ENCODE data around the gene COL15A1. TPM values are rescaled to one million over a fixed set of nuclear protein-coding genes. Genes with fewer than 3 reads are reported as not detected.

COL15A1 gene
- total and polyA plus RNA-seq, 2 donors (not counting 1 experiment from before 2014, with no cell fraction given), result not detected

DNA sequence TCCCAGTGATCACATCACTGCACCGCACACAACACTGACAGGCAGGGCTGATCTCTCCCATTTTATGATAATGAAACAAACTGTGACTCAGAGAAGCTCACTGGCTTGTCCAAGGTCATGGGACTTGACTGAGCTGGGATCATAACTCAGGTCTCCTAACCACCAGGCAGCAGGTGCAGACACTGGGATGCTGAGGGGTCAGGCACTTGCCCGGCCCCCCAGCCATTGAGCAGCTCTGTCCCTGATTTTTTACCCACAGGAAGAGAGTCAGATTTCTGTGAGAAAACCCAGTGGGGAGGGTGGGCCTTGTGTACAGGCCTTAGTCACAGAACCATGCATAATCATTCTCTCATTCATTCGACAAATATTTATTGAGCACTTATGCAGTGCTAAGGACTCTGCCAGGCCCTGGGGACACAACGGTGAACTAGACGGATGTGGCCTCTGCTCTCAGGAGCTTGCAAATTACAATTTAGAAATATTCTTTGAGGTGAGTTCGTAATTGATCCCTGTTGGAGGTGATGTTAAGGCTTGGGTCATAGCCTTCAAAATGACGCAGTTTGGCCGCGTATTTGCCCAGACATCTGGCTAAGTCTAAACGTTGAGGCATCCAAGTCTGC lies 106.7 kb downstream of the COL15A1 start:
- H3K4me3 ChIP-seq (ENCODE audit: control extremely low read depth in 1 of 5, extremely low read depth in 1 of 5, insufficient read depth in 1 of 5, low read depth in 2 of 5, low read length in 4 of 5), result no peak overlapping the region
- H3K4me1 ChIP-seq (ENCODE audit: control insufficient read depth in 2 of 2, insufficient read depth in 2 of 2, low read length in 2 of 2), result peaks cover 16 to 18% of the 10 kb centered on the region in 2 donors
- H3K4me3 Mint-ChIP-seq, result no peak overlapping the region
- intact Hi-C loops (cut with micrococcal nuclease), result no loop called here
- ATAC-seq (ENCODE audit: low read depth) (no peak), DNase-seq (no peak)
- no peak overlapping the region for H3K27ac ChIP-seq (ENCODE audit: low read length in 2 of 2)
- H3K9me3 Mint-ChIP-seq (ENCODE audit: insufficient read depth), result no peaks in the 10 kb centered on the region
- no peaks in the 10 kb centered on the region for H3K36me3 ChIP-seq (replicated peaks in 1 of 2; ENCODE audit: control extremely low read depth in 1 of 2, control insufficient read depth in 1 of 2, extremely low read depth in 1 of 2, insufficient read depth in 2 of 2, low read length in 1 of 2)
- no peaks in the 10 kb centered on the region for H3K9me3 ChIP-seq (ENCODE audit: control extremely low read depth in 1 of 3, control insufficient read depth in 2 of 3, insufficient read depth in 1 of 3, low read length in 2 of 3)
- TF ChIP-seq, protein P1, sequence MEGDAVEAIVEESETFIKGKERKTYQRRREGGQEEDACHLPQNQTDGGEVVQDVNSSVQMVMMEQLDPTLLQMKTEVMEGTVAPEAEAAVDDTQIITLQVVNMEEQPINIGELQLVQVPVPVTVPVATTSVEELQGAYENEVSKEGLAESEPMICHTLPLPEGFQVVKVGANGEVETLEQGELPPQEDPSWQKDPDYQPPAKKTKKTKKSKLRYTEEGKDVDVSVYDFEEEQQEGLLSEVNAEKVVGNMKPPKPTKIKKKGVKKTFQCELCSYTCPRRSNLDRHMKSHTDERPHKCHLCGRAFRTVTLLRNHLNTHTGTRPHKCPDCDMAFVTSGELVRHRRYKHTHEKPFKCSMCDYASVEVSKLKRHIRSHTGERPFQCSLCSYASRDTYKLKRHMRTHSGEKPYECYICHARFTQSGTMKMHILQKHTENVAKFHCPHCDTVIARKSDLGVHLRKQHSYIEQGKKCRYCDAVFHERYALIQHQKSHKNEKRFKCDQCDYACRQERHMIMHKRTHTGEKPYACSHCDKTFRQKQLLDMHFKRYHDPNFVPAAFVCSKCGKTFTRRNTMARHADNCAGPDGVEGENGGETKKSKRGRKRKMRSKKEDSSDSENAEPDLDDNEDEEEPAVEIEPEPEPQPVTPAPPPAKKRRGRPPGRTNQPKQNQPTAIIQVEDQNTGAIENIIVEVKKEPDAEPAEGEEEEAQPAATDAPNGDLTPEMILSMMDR (IDR thresholded peaks at IDR 0.05), result no peak
- no peak overlapping the region for H3K4me2 ChIP-seq (replicated peaks; ENCODE audit: low read depth, low read length, poor library complexity, severe bottlenecking)
- 94% methylated on average over 8 of the region's 10 CpGs for WGBS (ENCODE audit: insufficient coverage)
- no peak overlapping the region for H2AFZ ChIP-seq (ENCODE audit: insufficient read depth, low read depth, low read length, poor library complexity, severe bottlenecking)
- H3K9ac ChIP-seq (ENCODE audit: low read length), result no peak overlapping the region
- H3K4me1 Mint-ChIP-seq, result peaks cover 18% of the 10 kb centered on the region
- H4K20me1 ChIP-seq (ENCODE audit: control insufficient read depth, insufficient read depth, low read length, poor library complexity, severe bottlenecking), result no peaks in the 10 kb centered on the region
- H3K27me3 Mint-ChIP-seq, result no peaks in the 10 kb centered on the region
- no peak overlapping the region for H3K27ac Mint-ChIP-seq
- ChIA-PET POLR2A (no interaction called here), CTCF (interaction anchor here (0.5 to 1.0 kb wide), 3 partner anchors 12 to 1073 kb away, joined by 3 to 4 read pairs (median 3); no protein-coding TSS in a partner anchor)
- no peaks in the 10 kb centered on the region for H3K27me3 ChIP-seq (replicated peaks in 1 of 4; ENCODE audit: control extremely low read depth in 1 of 4, control insufficient read depth in 3 of 4, insufficient read depth in 4 of 4, low read length in 3 of 4)
- no peaks in the 10 kb centered on the region for H3K79me2 ChIP-seq (ENCODE audit: control insufficient read depth, insufficient read depth, low read length)

- H3K4me1 Mint-ChIP-seq, result peaks cover 23% of the 10 kb centered on the region
- Histone ChIP-seq H3K27me3 (replicated peaks in 1 of 4; ENCODE audit: control extremely low read depth in 1 of 4, control insufficient read depth in 3 of 4, insufficient read depth in 4 of 4, low read length in 3 of 4) (no peaks in the 10 kb centered on the region), H3K36me3 (replicated peaks in 1 of 2; ENCODE audit: control extremely low read depth in 1 of 2, control insufficient read depth in 1 of 2, extremely low read depth in 1 of 2, insufficient read depth in 2 of 2, low read length in 1 of 2) (no peaks in the 10 kb centered on the region), H3K9me3 (ENCODE audit: control extremely low read depth in 1 of 3, control insufficient read depth in 2 of 3, insufficient read depth in 1 of 3, low read length in 2 of 3) (no peaks in the 10 kb centered on the region), H4K20me1 (ENCODE audit: control insufficient read depth, insufficient read depth, low read length, poor library complexity, severe bottlenecking) (no peaks in the 10 kb centered on the region), H3K4me3 (ENCODE audit: control extremely low read depth in 1 of 5, extremely low read depth in 1 of 5, insufficient read depth in 1 of 5, low read depth in 2 of 5, low read length in 4 of 5) (no peak overlapping the region), H2AFZ (ENCODE audit: insufficient read depth, low read depth, low read length, poor library complexity, severe bottlenecking) (no peak overlapping the region), H3K4me2 (replicated peaks; ENCODE audit: low read depth, low read length, poor library complexity, severe bottlenecking) (no peak overlapping the region), H3K9ac (ENCODE audit: low read length) (no peak overlapping the region), H3K27ac (ENCODE audit: low read length in 2 of 2) (no peak overlapping the region), H3K4me1 (ENCODE audit: control insufficient read depth in 2 of 2, insufficient read depth in 2 of 2, low read length in 2 of 2) (peaks cover 16 to 22% of the 10 kb centered on the region in 2 donors), H3K79me2 (ENCODE audit: control insufficient read depth, insufficient read depth, low read length) (no peaks in the 10 kb centered on the region)
- no peak for DNase-seq
- WGBS (ENCODE audit: insufficient coverage), result 96% methylated on average over 3 of the region's 4 CpGs
- ChIA-PET CTCF (interaction anchor here (1.0 kb wide), 1 partner anchor 90 kb away, joined by 4 read pairs; no protein-coding TSS in a partner anchor), POLR2A (no interaction called here)
- no peaks in the 10 kb centered on the region for H3K27me3 Mint-ChIP-seq
- no peak overlapping the region for H3K27ac Mint-ChIP-seq
- H3K4me3 Mint-ChIP-seq, result no peak overlapping the region
- TF ChIP-seq, protein P1 (IDR thresholded peaks at IDR 0.05), result no peak
- no peak for TF ChIP-seq EZH2 (IDR thresholded peaks at IDR 0.05; ENCODE audit: borderline replicate concordance, insufficient read depth, low read depth, low read length, poor library complexity, severe bottlenecking)
- intact Hi-C loops (cut with micrococcal nuclease), result no loop called here
- H3K9me3 Mint-ChIP-seq (ENCODE audit: insufficient read depth), result no peaks in the 10 kb centered on the region
- ATAC-seq (ENCODE audit: low read depth), result no peak
Observed at GRCh38 chr9:99050924-99051323, 107.2 kb downstream of the COL15A1 start.
